ENCODE measurements around the gene PIGO. TPM values are rescaled to one million over a fixed set of nuclear protein-coding genes. Genes with fewer than 3 reads are reported as not detected.

The PIGO gene
- polyA plus RNA-seq, 1 experiment, result 26.9 TPM

- CTCF ChIA-PET, result interaction anchor here (2.3 kb wide), 1 partner anchor 9 kb away, joined by 7 read pairs; no protein-coding TSS in a partner anchor
- DNase-seq (ENCODE audit: low read depth), result no peak
Observed at GRCh38 chr9:35060548-35061207, 35.7 kb downstream of the PIGO start.

GRCh38 chr9:35059438-35059837, 37.0 kb downstream of the PIGO start:
- DNase-seq (ENCODE audit: low read depth), result no peak
- Histone ChIP-seq H3K36me3 (ENCODE audit: control insufficient read depth, insufficient read depth, low read length) (peaks cover 64% of the 10 kb centered on the region), H3K27me3 (ENCODE audit: control insufficient read depth, insufficient read depth, low read length) (no peaks in the 10 kb centered on the region), H3K4me3 (ENCODE audit: low read depth, low read length) (no peak overlapping the region)
- TF ChIP-seq CTCF (IDR thresholded peaks at IDR 0.05; ENCODE audit: insufficient read depth, low read depth, low read length), result no peak
- ChIA-PET POLR2A (no interaction called here), CTCF (interaction anchor here (2.3 kb wide), 1 partner anchor 8 kb away, joined by 7 read pairs; no protein-coding TSS in a partner anchor)

More at GRCh38 chr9:35060548-35061207, 35.7 kb downstream of the PIGO start:
- no peak overlapping the region for H3K4me3 ChIP-seq (ENCODE audit: low read depth, low read length)
- H3K36me3 ChIP-seq (ENCODE audit: control insufficient read depth, insufficient read depth, low read length), result peaks cover 68% of the 10 kb centered on the region
- TF ChIP-seq CTCF (IDR thresholded peaks at IDR 0.05; ENCODE audit: insufficient read depth, low read depth, low read length), result no peak
- POLR2A ChIA-PET, result no interaction called here
- no peaks in the 10 kb centered on the region for H3K27me3 ChIP-seq (ENCODE audit: control insufficient read depth, insufficient read depth, low read length)

- DNase-seq (ENCODE audit: low read depth), result no peak
- ChIA-PET POLR2A (no interaction called here), CTCF (no interaction called here)
- no peaks in the 10 kb centered on the region for H3K27me3 ChIP-seq (ENCODE audit: control insufficient read depth, insufficient read depth, low read length)
- no peak for TF ChIP-seq CTCF (IDR thresholded peaks at IDR 0.05; ENCODE audit: insufficient read depth, low read depth, low read length)
- H3K36me3 ChIP-seq (ENCODE audit: control insufficient read depth, insufficient read depth, low read length), result peaks cover 48% of the 10 kb centered on the region
- H3K4me3 ChIP-seq (ENCODE audit: low read depth, low read length), result no peak overlapping the region
Observed at GRCh38 chr9:35057271-35057620, 39.1 kb downstream of the PIGO start.

GRCh38 chr9:35056571-35057270, 39.7 kb downstream of the PIGO start:
- POLR2A ChIA-PET, result no interaction called here
- Histone ChIP-seq H3K4me3 (ENCODE audit: low read depth, low read length) (no peak overlapping the region), H3K27me3 (ENCODE audit: control insufficient read depth, insufficient read depth, low read length) (no peaks in the 10 kb centered on the region), H3K36me3 (ENCODE audit: control insufficient read depth, insufficient read depth, low read length) (peaks cover 43% of the 10 kb centered on the region)
- no peak for TF ChIP-seq CTCF (IDR thresholded peaks at IDR 0.05; ENCODE audit: insufficient read depth, low read depth, low read length)
- CTCF ChIA-PET, result no interaction called here
- no peak for DNase-seq (ENCODE audit: low read depth)

GRCh38 chr9:35054871-35055644, 41.3 kb downstream of the PIGO start:
- no peak overlapping the region for H3K4me3 ChIP-seq (ENCODE audit: low read depth, low read length)
- no peak for DNase-seq (ENCODE audit: low read depth)
- ChIA-PET POLR2A (no interaction called here), CTCF (interaction anchor here (1.1 kb wide), 1 partner anchor 155 kb away, joined by 3 read pairs; no protein-coding TSS in a partner anchor)
- H3K27me3 ChIP-seq (ENCODE audit: control insufficient read depth, insufficient read depth, low read length), result no peaks in the 10 kb centered on the region
- peaks cover 31% of the 10 kb centered on the region for H3K36me3 ChIP-seq (ENCODE audit: control insufficient read depth, insufficient read depth, low read length)
- no peak for TF ChIP-seq CTCF (IDR thresholded peaks at IDR 0.05; ENCODE audit: insufficient read depth, low read depth, low read length)
